Lung (tissue), 12 donors: ENCODE results near the gene HMX1. TPM values are rescaled to one million over a fixed set of nuclear protein-coding genes. Genes with fewer than 3 reads are reported as not detected.

Source experiments
- ATAC-seq: fragments of 200-7000 bp; cut with Tn5 transposase; one replicate; pipeline ENCODE4 v1.9.1; 2020; ENCODE audit warnings: moderate number of reproducible peaks; ENCODE audit not compliant: insufficient read depth, low FRiP score
- DNase-seq, 3 donors: peaks; one replicate each; pipeline ENCODE4 v3.0.0-alpha.2; 2013 to 2017
- H3K27ac ChIP-seq, 2 donors: one replicate each; pipeline ENCODE4 v1.5.1; 2013; ENCODE audit warnings: mild to moderate bottlenecking in 2 of 2, moderate library complexity in 2 of 2, control low read depth in 1 of 2, inconsistent platforms in 1 of 2, low read depth in 1 of 2, low read length in 1 of 2
- H3K27me3 ChIP-seq, 3 donors: one replicate each; pipeline ENCODE4 v1.5.1; 2013; ENCODE audit warnings: low read length in 2 of 3; ENCODE audit not compliant: control insufficient read depth in 3 of 3, insufficient read depth in 3 of 3
- H3K36me3 ChIP-seq, 4 donors: one replicate each; pipeline ENCODE4 v1.5.1; 2013; ENCODE audit warnings: low read length in 4 of 4, mild to moderate bottlenecking in 1 of 4, moderate library complexity in 1 of 4; ENCODE audit not compliant: control insufficient read depth in 4 of 4, insufficient read depth in 4 of 4
- H3K4me1 ChIP-seq, 5 donors: one replicate each; pipeline ENCODE4 v1.5.1; 2013; ENCODE audit warnings: low read length in 5 of 5, mild to moderate bottlenecking in 2 of 5, moderate library complexity in 1 of 5; ENCODE audit not compliant: control insufficient read depth in 5 of 5, insufficient read depth in 5 of 5
- H3K4me3 ChIP-seq: one replicate; pipeline ENCODE4 v1.5.1; 2013; ENCODE audit warnings: mild to moderate bottlenecking, control low read depth, moderate library complexity
- H3K9ac ChIP-seq, 2 donors: one replicate each; pipeline ENCODE4 v1.5.1; 2013; ENCODE audit warnings: low read length in 2 of 2, control low read depth in 1 of 2; ENCODE audit not compliant: insufficient read depth in 1 of 2
- H3K9me3 ChIP-seq, 4 donors: one replicate each; pipeline ENCODE4 v1.5.1; 2013; ENCODE audit warnings: low read length in 3 of 4, mild to moderate bottlenecking in 1 of 4, moderate library complexity in 1 of 4; ENCODE audit not compliant: control insufficient read depth in 4 of 4, insufficient read depth in 3 of 4
- CTCF ChIP-seq: IDR thresholded peaks from 2 replicates; pipeline ENCODE4 v1.5.1; 2012; ENCODE audit warnings: mild to moderate bottlenecking; ENCODE audit errors: control extremely low read depth, extremely low read depth
- WGBS, 2 donors: extraction: QIAGEN DNeasy Blood & Tissue Kit; methylation state at CpG; one replicate each; pipeline ENCODE4 v1.1.7; 2013; 5-methylcytosine and 5-hydroxymethylcytosine counted together
- polyA plus RNA-seq, 2 donors: library from polyadenylated mRNA; stranded (reverse); fragments of 200-250 nt; gene quantifications; one replicate each; pipeline ENCODE4 v1.2.1, GENCODE V29; 2013
- total RNA-seq, 2 donors: library from RNA; depleted of rRNA in 1 of 2; stranded (reverse); fragments of >200 nt in 1 of 2; gene quantifications; one replicate each; pipeline ENCODE4 v1.2.1, GENCODE V29; 2014 to 2021
- donor health status: control.
- donor health status: control.
- donor health status: Bipolar disorder and iron deficiency.
- donor health status: healthy.
- donor health status: DM: yes; HTN: yes; CAD: no.

Gene HMX1
- total and polyA plus RNA-seq, 4 donors, result not detected

- DNase-seq, result no peak
- Histone ChIP-seq H3K36me3 (no peaks in the 10 kb centered on the region), H3K9me3 (peaks cover 0 to 16% (median 0%) of the 10 kb centered on the region in 4 donors), H3K4me1 (no peaks in the 10 kb centered on the region), H3K27ac (no peak overlapping the region), H3K9ac (no peak overlapping the region), H3K27me3 (peaks cover 0 to 49% (median 34%) of the 10 kb centered on the region in 3 donors), H3K4me3 (no peak overlapping the region)
- TF ChIP-seq CTCF, result no peak
- ATAC-seq, result no peak
- WGBS, 2 donors, result 80 to 86% methylated on average over 23 of the region's 23 CpGs
These were observed 21.4 kb downstream of the HMX1 start for GRCh38 chr4:8850074-8850829.

GRCh38 chr4:8849266-8850073 is 22.2 kb downstream of the HMX1 start:
- 54 to 60% methylated on average over 18 of the region's 18 CpGs for WGBS, 2 donors
- DNase-seq, result peak in 1 of 3 donors; percentile 2
- no peak for ATAC-seq
- peaks cover 0 to 41% (median 26%) of the 10 kb centered on the region in 3 donors for H3K27me3 ChIP-seq
- no peak for TF ChIP-seq CTCF
- no peak overlapping the region for H3K9ac ChIP-seq
- H3K4me3 ChIP-seq, result no peak overlapping the region
- H3K9me3 ChIP-seq, result peaks cover 0 to 14% (median 0%) of the 10 kb centered on the region in 4 donors
- H3K36me3 ChIP-seq, result no peaks in the 10 kb centered on the region
- no peak overlapping the region for H3K27ac ChIP-seq
- H3K4me1 ChIP-seq, result no peaks in the 10 kb centered on the region

- Histone ChIP-seq H3K27me3 (peaks cover 0 to 33% (median 19%) of the 10 kb centered on the region in 3 donors), H3K9ac (no peak overlapping the region), H3K36me3 (no peaks in the 10 kb centered on the region), H3K4me1 (no peaks in the 10 kb centered on the region), H3K27ac (no peak overlapping the region), H3K4me3 (no peak overlapping the region), H3K9me3 (peaks cover 0 to 14% (median under 1%) of the 10 kb centered on the region in 4 donors)
- no peak for TF ChIP-seq CTCF
- 61 to 72% methylated on average over 14 of the region's 14 CpGs for WGBS, 2 donors
- ATAC-seq (no peak), DNase-seq (peak in 1 of 3 donors; percentile 9)
These were observed 23.0 kb downstream of the HMX1 start for GRCh38 chr4:8848507-8849265.
